Measurements from ENCODE around the gene PEX10.

Gene PEX10

DNA sequence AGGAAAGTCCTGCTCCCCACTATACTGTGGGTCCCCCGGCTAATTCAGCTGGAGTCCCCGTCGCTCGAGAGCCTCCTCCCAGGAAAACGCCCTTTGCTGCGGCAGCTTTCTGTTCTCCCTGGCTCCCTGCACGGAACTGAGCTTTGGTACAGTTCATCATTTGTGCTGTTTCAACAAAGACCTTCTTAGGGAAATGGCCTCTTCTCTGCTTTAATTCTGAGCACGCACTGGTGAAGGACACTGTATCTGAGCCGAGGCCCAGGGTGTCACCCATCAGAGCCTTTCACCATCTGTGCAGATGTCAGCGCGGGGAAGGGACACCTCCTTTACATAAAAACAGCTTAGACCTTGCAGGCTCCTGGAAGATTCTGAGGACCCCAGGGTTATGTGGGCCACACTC, 13.5 kb upstream of the PEX10 start:
- DNase-seq (ENCODE audit: low read depth in 2 of 2), result no peak

DNA sequence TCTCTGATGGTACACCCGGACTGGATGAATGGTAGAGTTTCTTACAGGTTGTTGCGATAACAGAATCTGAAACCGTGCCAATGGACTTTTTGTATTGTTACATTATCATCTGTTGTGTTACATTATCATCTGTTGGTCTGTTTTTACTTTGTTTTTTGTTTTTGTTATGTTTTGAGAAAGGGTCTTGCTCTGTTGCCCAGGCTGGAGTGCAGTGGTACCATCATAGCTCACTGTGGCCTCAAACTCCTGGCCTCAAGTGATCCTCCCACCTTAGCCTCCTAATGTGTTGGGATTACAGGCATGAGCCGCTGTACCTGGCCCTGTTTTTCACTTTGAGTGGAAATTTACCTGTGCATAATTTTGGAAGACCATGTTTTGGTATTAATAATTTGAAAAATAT, 10.2 kb upstream of the PEX10 start:
- no peak for DNase-seq (ENCODE audit: low read depth in 2 of 2)

DNA sequence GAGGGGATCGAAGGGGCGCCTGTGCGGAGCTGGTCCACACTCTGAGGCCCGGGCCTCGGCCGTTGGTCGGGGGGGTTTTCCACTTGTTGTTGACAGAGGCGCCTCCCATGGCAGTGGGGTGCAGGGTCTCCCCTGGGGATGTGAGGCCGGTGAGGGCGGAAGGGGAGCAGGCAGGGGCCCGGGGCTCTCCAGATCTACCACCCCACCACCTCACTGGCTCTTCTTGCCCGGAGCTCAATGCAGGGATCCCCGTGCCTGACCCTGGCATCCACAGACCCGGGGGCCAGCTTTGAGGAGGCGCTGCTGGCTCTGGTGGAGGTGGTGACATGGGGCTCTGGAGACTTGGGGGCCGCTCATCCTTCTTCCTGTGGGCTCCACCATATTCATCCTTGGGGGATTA, 7.1 kb upstream of the PEX10 start:
- DNase-seq (ENCODE audit: low read depth in 2 of 2), result no peak

DNA sequence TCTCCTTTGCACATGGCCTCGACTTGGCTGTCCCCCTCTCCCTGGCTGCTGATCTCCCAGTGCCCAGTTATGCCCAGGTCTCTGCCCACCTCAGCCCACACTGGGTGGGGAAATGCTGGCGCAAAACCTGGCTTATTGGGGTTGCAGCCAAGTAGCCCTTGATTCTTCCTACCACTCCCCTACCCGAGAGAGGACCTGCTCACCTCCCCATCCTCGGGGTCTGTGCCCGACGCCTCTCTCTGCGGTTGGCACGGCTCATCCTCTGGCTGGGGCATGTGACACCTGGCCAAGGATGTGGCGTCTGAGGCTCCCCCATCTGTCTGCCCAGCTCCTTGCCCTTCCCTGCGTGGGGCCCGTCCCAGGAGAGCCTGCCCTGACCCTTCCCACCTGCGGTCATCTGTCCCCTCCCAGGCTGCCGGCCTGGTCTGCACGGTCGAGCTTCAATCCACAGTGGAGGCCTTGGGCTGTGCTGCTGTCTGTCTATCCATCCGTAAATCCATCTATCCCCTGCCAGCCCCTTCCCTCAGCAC, 6.5 kb upstream of the PEX10 start:
- no peak for DNase-seq (ENCODE audit: low read depth in 2 of 2)

DNA sequence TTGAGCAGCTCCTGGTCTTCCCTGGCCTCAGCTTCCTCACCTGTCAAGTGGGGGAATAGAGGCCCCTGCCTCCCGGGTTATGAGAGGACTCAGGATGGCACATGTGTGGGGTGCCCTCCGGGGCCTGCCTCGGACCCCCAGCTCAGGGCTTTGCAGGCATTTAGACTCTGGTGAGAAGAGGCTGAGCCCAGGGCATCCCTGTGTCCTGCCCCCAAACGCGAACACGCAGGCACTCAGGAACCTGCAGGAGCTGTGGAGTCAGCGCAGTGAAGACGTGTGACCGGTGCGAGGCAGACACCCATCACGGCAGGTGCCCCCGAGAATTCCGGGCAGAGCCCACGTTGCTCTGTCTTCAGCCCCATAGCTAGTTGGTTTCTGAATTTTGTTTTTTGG, 5.5 kb upstream of the PEX10 start:
- no peak for DNase-seq (ENCODE audit: low read depth in 2 of 2)

DNA sequence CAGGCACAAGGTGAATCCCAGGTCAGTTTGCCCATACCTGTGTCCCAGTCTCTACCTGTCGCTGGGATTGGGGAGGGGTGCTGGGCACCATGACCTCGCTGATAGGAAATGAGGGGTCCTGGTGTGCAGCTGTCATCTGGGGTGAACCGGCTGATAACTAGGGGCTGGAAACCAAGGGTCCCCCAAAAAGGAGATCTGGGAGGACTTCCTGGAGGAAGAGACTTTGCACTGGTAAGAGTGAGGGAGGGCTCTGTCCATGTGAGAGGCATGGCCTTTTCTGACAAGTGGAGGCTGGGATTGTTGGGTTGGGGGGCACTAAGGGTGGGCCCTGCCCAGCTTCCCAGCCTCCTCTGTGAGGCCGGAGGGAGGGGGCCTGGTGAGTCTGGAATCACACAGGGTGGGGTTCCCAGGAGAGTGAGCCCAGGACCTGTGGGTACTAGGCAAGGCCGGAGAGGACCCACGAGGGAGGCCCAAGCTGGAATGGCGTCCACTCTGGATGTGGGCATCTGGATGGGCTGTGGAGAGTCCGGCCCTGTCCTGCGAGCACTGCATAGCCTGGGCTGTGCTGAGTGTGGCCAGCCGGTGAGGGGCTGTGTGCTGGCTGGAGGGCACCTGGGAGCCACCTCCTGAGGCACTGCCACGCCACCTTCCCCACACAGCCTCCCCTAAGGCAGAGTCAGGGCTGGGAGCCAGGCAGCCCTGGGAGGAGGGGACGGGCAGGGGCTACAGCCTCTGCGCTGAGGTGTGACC, 4.9 kb upstream of the PEX10 start:
- no peak for DNase-seq (ENCODE audit: low read depth in 2 of 2)

DNA sequence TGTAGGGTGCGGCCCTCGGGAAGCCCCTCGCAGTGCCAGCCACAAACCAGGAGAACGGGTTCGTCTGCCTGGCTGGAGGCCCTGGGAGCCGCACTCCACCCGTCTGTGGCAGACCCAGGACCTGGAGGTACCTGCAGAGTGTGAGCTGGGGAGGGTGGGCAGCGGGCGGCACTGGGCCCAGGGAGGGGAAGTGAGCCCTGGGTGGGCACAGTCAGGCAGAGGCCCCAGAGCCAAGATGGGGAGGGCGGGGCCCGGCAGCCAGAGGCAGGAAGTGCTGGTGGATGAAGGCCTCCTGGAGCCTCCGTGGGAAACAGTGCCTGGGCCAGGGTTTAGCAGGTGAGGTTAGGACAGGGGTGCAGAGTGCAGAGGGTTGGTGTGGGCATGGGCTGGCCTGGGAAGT, 4.0 kb upstream of the PEX10 start:
- DNase-seq (ENCODE audit: low read depth in 2 of 2), result no peak

DNA sequence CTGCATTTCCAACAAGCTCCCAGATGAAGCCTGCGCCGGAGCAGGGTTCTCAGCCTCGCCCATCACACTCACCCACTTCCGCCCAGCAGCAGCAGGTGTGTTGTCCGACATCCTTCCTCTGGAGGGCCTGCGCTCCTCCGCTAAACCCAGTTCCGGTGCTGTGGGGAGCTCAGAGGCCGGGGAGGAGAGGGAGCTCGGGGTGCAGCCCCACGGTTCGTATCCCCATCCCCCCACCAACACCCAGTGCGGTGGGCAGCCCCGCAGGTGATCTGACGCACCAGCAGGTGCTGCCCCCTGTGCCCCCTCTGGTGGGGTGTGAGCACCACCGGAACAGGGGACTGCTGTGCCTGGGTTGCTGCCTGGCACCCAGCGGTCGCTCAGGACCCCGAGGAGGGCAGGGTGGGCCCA, 3.4 kb upstream of the PEX10 start:
- DNase-seq (ENCODE audit: low read depth in 2 of 2), result no peak

DNA sequence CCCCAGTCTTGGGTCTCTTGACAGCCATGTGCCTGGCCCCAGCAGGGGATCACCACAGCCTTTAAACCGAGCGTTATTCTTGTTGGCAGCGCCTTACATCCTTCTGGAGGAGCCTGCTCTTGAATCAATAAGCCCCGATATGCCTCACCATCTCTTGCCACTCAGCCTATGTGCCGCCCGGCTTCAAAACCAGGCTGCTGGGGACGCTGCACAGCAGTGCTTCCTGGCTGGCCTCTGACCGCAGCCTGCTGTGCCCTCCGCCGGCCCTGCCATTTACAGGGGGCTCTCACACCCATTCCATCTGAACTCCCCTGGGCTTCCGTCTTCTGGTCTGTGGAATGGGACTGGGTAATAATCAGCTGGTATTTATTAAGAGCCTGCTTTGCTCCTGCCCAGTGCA, 3.0 kb upstream of the PEX10 start:
- no peak for DNase-seq (ENCODE audit: low read depth in 2 of 2)

DNA sequence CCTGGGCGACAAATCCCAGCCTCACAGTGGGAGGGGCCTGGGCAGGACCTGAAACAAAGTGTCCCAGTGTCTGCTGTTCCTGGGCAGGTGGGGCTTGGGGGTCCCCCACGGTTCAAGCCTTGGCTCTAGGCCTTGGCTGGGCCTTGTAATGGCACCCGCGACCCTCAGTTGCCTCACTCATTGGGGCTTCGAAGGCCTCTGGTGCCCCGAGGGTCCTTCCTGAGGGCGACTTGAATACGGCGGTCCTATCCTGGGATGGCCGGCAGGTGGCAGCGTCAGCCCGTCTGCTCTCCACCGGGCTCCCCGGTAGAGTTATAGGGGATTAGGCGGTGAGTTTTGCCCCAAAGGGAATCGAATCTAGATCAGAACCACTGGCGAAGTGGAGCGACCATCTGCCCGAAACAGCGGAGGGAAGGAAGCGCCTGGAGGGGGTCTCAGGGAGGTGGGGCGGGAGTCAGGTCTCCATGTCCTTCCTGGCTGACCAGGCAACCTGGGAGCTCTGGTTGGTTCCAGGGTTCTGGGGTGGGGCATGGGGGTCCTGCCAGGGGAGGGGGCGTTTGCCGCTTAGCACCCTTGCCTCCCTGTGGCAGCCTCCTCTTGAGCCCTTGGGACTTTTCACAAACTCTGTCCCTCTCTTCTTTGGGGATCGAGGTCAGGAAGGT, 2.1 kb upstream of the PEX10 start:
- peak; percentile 59 to 70 for DNase-seq (ENCODE audit: low read depth in 2 of 2)

DNA sequence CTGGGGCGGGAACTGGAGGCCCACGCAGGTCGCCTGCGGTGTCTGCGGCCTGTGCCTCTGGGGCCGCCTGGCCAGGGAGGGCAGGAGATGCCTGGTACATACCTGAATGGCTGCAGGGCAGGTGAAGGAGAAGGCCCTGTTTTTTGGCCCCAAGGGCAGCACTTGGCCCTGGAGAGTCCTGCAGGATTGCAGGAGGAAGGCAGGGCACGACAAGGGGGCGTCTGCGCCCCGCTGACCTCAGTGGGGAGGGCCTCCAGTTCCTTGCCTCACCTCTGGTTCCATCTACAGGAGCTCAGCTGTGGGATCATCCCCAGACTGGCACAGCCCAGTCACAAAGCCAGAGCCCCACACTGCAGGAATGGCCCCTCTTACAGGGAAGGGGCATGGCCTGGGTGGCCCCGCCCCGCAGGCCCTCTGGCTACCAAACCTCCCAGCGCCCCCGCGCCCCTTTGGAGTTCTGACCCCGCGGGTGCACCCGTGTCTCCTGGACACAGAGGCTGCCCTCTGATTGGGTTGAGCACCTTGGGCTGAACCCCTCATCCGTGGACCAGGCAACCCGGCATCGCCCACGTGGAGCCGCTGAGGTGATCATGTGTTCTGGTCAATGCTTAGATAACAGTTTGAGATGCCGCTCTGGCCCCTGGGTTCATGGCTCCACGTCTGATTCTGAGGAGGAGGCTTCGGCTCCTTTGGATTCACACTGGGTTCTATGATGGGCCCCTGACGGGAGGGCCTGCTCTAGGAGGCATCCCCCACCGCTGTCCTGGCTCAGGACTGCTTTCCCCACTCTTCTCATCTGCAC, 1.3 kb upstream of the PEX10 start:
- no peak for DNase-seq (ENCODE audit: low read depth in 2 of 2)

DNA sequence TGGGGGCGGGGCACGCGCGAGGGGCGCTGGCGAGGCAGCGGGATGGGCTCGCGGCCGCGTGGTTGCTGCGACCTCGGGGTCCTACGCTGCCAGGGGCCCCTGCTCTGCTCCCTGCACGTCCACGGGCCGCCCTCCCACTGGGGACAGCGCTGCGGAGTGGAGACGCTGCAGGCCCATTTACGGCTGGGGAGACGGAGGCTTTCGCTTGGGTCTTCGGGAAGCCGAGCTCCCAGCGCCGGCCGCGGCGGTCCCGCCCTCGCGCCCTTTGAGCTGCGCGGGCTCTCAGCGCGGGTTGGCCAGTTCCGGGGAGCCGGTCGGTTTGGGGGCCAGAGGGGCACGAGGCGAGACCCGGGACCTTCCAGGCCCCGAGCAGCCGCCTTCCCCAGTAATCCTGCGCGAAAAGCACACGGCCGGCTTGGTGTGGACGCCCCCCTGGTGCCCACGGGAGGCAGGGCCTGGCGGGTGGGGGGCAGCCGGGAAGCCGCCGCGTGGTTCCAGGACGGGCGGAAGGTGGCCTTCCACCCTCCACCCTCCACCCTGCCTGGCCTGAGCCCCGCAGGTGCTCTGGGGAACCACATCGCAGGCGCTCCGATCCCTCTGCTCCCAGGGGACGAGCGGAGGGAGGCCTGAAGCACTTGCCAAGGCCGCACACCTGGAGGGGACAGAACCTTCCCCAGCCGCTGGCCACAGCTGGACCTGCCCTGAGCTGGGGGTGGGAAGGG, 570 bp upstream of the PEX10 start:
- no peak for DNase-seq (ENCODE audit: low read depth in 2 of 2)

DNA sequence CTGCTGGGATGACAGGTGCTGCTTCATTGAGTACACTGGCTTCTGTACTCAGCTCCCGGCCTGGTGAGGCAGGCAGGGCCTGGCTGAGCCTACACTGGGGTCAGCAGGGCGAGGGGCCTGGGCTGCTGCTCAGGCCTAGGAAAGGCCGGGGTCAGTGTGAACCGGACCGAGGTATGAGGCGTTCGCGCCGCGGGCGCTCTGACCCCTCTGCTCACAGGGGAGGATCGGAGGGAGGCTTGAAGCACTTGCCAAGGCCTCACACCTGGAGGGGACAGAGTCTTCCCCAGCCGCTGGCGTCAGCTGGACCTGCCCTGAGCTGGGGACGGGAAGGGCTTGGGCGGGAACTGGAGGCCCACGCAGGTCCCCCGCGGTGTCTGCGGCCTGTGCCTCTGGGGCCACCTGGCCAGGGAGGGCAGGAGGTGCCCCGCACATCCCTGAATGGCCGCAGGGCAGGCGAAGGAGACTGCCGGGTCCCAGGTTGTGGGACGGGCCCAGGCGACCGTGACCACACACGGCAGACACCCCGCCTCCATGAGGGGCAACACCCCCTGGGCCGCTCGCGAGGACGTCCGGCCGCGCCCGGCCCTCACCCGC, 466 bp downstream of the PEX10 start:
- DNase-seq (ENCODE audit: low read depth in 2 of 2), result no peak

DNA sequence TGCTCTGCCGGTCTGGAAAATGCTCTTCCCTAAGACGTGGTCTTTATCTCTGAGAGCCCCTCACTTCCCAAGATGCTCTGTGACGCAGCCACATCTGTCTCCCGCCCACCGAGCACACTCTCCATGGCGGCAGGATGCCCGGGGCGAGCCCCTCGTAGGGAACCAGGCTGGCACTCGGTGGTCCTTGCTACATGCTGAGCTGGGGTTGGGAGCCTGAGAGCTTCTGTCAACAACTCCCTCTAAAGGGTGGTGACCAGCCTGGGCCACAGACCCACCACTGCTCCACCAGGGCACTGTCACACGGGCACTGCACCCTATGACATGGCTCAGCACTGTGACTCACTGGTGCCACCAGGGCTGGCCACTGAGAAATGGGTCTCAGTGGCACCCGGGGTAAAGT, 2.6 kb downstream of the PEX10 start:
- DNase-seq (ENCODE audit: low read depth in 2 of 2), result no peak

DNA sequence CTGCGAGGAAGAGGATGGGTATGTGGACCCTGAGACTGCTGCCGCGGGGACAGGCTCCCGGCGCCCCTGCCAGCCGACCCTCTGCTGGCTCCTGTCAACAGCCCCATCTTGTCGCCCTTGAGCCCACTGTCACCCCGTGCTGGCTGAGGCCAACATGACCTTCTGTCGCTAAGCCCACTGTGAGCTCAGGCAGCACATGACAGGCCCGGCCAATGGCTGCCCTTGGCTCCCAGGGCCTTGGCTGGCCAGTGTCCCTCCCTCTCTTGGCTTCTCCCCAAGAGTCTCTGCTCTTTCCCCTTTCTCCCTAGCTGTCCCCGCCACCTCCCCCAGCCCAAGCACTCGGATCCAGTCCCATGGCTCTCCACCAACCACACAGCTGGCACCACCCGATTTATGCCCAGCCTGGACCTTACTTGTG, 3.5 kb downstream of the PEX10 start:
- no peak for DNase-seq (ENCODE audit: low read depth in 2 of 2)

DNA sequence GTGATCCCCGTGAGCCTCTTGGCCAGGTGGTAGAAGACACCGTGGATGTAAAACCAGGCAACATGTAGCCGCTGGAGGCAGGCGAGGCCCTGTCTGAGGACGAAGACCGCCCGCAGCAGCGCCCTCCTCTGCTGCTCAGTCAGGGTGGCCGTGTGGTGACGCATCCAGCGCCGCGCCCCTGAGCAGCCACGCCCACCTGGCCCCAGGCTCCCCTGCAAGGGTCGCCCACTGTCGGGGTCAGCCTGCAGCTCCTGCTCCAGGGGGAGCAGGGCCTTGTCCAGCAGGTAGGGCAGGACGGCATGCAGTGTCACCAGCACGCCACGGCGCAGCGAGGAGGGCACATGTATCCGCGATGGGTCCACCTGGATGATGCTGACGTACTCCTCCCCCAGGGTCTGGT, 3.9 kb downstream of the PEX10 start:
- no peak for DNase-seq (ENCODE audit: low read depth in 2 of 2)

DNA sequence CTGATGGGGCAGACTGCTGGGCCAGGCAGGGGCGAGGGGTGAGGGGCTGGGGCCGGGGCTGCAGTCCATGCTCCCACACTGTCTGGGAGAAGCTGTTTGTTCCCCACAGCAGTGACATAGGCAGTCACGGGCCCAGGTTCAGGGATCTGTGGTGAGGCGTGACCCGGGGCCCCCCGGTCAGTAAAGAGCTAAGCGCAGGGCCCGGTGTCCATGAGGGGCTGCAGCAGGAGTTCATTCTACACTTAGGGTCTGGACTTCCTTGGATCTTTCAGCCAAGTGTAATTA, 4.4 kb downstream of the PEX10 start:
- no peak for DNase-seq (ENCODE audit: low read depth in 2 of 2)

DNA sequence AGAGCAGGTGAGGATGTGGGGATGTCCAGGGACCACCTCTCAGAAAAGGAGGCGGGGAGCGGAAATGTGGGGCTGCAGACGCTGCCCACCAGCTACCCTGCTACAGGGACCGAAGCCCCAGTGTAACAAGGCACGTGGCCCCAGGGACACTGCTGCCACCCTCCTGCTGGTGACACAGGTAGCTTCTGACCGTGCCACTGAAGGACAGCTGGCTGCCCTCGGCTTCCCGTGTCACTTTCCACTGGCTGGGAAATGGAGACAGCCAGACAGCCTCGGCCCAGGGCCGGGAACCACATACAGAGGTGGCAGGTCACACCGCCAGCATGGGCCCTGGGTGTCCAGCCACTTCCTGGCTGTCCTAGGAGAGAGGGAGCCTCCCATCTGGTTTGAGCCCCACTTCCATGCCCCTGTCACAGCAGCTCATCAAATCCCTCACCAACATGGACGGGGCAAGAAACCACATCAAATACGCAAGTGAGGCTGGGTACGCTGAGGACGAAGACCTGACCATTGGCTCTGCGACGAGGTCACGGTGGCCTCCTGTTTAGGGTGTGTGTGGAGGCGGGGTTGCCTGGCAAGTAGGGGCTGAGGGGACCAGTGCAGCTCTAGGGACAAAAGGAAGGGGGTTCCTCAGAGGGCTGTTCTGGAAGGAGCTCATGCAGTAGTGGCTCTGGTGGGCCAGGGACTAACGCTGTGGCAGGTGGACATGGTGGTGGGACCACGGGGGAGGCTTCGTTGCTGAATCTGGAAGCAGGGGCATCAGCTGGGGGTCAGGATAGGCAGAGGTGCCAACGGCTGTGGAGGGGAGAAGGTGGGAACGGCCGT, 5.0 kb downstream of the PEX10 start:
- DNase-seq (ENCODE audit: low read depth in 2 of 2), result no peak

DNA sequence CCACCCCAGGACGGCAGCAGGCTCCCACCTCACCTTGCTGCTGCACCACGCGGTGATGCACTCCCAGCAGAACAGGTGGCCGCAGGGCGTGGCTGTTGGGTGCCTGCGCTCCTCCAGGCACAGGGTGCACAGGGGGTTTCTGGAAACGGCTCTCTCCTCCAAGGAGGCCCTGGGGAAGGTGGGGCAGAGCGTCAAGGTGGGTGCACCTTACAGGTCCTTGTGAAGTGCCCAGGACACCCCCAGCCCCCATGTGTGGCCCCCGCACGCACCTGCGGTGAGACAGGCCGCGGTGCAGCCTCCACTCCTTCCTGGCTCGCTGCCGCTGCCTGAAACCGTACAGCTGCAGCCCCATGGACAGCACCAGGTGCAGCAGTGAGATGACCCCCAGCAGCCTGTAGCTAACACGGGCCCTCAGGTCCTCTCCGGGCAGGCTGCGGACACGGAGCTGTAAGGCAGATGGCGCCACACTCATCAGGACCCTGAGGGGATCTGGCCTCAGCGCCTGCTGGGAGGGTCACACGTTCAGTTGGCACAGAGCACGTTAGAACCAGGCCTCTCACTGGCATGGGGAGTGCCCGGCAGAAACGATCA, 5.8 kb downstream of the PEX10 start:
- no peak for DNase-seq (ENCODE audit: low read depth in 2 of 2)

DNA sequence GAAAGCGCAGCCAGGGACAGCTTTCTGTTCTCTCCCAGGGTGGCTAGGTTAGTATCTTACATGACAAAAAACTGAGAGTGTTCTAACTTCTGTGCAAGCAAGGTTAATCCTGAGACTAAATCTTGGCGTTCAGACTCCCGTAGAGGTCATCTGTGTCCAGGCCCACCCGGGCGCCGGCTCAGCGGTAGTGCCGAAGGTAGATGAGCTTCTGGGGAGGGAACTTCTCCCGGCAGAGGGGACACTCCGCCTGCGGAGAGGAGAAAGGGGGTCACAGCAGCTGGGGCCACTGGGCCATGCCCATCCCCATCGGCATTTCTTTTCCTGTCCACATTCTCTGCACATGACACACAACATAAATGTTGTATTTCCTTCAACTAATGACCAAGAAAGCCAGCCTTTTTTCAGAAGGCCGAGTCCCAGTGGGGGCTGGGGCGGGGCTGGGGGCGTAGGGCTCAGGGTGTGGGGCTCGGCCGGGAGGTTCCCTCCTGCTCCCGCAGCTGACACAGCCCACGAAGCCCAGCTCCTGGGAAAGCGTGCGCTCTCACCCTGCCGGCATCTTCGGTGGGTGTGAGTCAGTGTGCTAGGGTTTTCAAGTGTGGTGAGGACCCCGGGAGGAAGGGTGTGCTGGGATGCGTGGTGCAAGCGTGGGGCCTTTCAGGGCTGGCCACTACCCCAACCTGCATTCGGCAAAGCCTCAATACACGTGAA, 6.6 kb downstream of the PEX10 start:
- no peak for DNase-seq (ENCODE audit: low read depth in 2 of 2)

All from stimulated activated CD8-positive, alpha-beta memory T cell treated with anti-CD3 and anti-CD28 coated beads, Interleukin-2, amount 100 ng/mL, for 1 hour (primary cell).